Measurements from ENCODE around the gene TALDO1. TPM values are rescaled to one million over a fixed set of nuclear protein-coding genes. Genes with fewer than 3 reads are reported as not detected.

The TALDO1 gene
- total and polyA plus RNA-seq, 2 of the 8 experiments (the other 6 are each of a cell fraction or from before 2014, with no cell fraction given) = 265 to 308 TPM

GRCh38 chr11:697811-698311, 49.4 kb upstream of the TALDO1 start (continued):
- TF ChIP-seq CEBPB (IDR thresholded peaks at IDR 0.05; ENCODE audit: low read depth, low read length) = no peak

All from H1 (cell line).